ENCODE measurements around the gene CEP89. TPM values are rescaled to one million over a fixed set of nuclear protein-coding genes. Genes with fewer than 3 reads are reported as not detected.
"Not testable (repeated sequence)": the region's sequence is repeated elsewhere in the genome, so short reads cannot be mapped to it uniquely, and the experiment has no call there.

Gene CEP89
- total RNA-seq, 1 donor from 2014 or later, result 34.3 TPM

GRCh38 chr19:32837531-32837930 is 134.2 kb downstream of the CEP89 start:
- no peak overlapping the region for H3K27ac Mint-ChIP-seq (ENCODE audit: unreplicated experiment)
- no peak overlapping the region for H3K4me3 Mint-ChIP-seq (ENCODE audit: unreplicated experiment)
- no peaks in the 10 kb centered on the region for H3K4me1 Mint-ChIP-seq (ENCODE audit: unreplicated experiment)
- H3K27me3 Mint-ChIP-seq (ENCODE audit: unreplicated experiment), result no peaks in the 10 kb centered on the region
- no peak for DNase-seq (ENCODE audit: low spot score)
- H3K9me3 Mint-ChIP-seq (ENCODE audit: unreplicated experiment), result no peaks in the 10 kb centered on the region
- peaks cover 5% of the 10 kb centered on the region for H3K36me3 Mint-ChIP-seq (ENCODE audit: low read depth, unreplicated experiment)
- no peak for TF ChIP-seq CTCF (IDR thresholded peaks at IDR 0.05; ENCODE audit: unreplicated experiment)

GRCh38 chr19:32833388-32833787 is 138.4 kb downstream of the CEP89 start:
- H3K9me3 Mint-ChIP-seq (ENCODE audit: unreplicated experiment); H3K36me3 Mint-ChIP-seq (ENCODE audit: low read depth, unreplicated experiment); DNase-seq (ENCODE audit: low spot score); H3K4me1 Mint-ChIP-seq (ENCODE audit: unreplicated experiment); H3K4me3 Mint-ChIP-seq (ENCODE audit: unreplicated experiment); H3K27me3 Mint-ChIP-seq (ENCODE audit: unreplicated experiment); H3K27ac Mint-ChIP-seq (ENCODE audit: unreplicated experiment): not testable (repeated sequence)

- not testable (repeated sequence) for H3K27me3 Mint-ChIP-seq (ENCODE audit: unreplicated experiment); H3K27ac Mint-ChIP-seq (ENCODE audit: unreplicated experiment); H3K4me3 Mint-ChIP-seq (ENCODE audit: unreplicated experiment); H3K4me1 Mint-ChIP-seq (ENCODE audit: unreplicated experiment); DNase-seq (ENCODE audit: low spot score); H3K9me3 Mint-ChIP-seq (ENCODE audit: unreplicated experiment); H3K36me3 Mint-ChIP-seq (ENCODE audit: low read depth, unreplicated experiment)
These were observed 138.9 kb downstream of the CEP89 start for GRCh38 chr19:32832825-32833224.

- not testable (repeated sequence) for H3K4me1 Mint-ChIP-seq (ENCODE audit: unreplicated experiment); H3K27me3 Mint-ChIP-seq (ENCODE audit: unreplicated experiment); DNase-seq (ENCODE audit: low spot score); H3K27ac Mint-ChIP-seq (ENCODE audit: unreplicated experiment); H3K9me3 Mint-ChIP-seq (ENCODE audit: unreplicated experiment); H3K36me3 Mint-ChIP-seq (ENCODE audit: low read depth, unreplicated experiment); H3K4me3 Mint-ChIP-seq (ENCODE audit: unreplicated experiment)
These were observed 139.7 kb downstream of the CEP89 start for GRCh38 chr19:32832094-32832493.

GRCh38 chr19:32831611-32832010 is 140.1 kb downstream of the CEP89 start:
- DNase-seq (ENCODE audit: low spot score), result no peak
- no peaks in the 10 kb centered on the region for H3K27me3 Mint-ChIP-seq (ENCODE audit: unreplicated experiment)
- H3K9me3 Mint-ChIP-seq (ENCODE audit: unreplicated experiment), result no peaks in the 10 kb centered on the region
- H3K27ac Mint-ChIP-seq (ENCODE audit: unreplicated experiment), result no peak overlapping the region
- no peak for TF ChIP-seq CTCF (IDR thresholded peaks at IDR 0.05; ENCODE audit: unreplicated experiment)
- peaks cover 4% of the 10 kb centered on the region for H3K36me3 Mint-ChIP-seq (ENCODE audit: low read depth, unreplicated experiment)
- no peaks in the 10 kb centered on the region for H3K4me1 Mint-ChIP-seq (ENCODE audit: unreplicated experiment)
- no peak overlapping the region for H3K4me3 Mint-ChIP-seq (ENCODE audit: unreplicated experiment)

- Mint-ChIP-seq H3K4me1 (ENCODE audit: unreplicated experiment) (no peaks in the 10 kb centered on the region), H3K27me3 (ENCODE audit: unreplicated experiment) (no peaks in the 10 kb centered on the region), H3K4me3 (ENCODE audit: unreplicated experiment) (no peak overlapping the region), H3K36me3 (ENCODE audit: low read depth, unreplicated experiment) (peaks cover 4% of the 10 kb centered on the region), H3K9me3 (ENCODE audit: unreplicated experiment) (no peaks in the 10 kb centered on the region), H3K27ac (ENCODE audit: unreplicated experiment) (no peak overlapping the region)
- DNase-seq (ENCODE audit: low spot score), result no peak
- no peak for TF ChIP-seq CTCF (IDR thresholded peaks at IDR 0.05; ENCODE audit: unreplicated experiment)
These were observed 141.3 kb downstream of the CEP89 start for GRCh38 chr19:32830231-32831014.
